Esophagus mucosa (tissue), 1 donor: ENCODE results near the gene UNC50. TPM values are rescaled to one million over a fixed set of nuclear protein-coding genes. Genes with fewer than 3 reads are reported as not detected.
A peak's percentile ranks its signal among the peaks of the same experiment; 100 is the strongest.
"Not testable (repeated sequence)": the region's sequence is repeated elsewhere in the genome, so short reads cannot be mapped to it uniquely, and the experiment has no call there.

Source experiments
- ATAC-seq: fragments of 200-7000 bp; cut with Tn5 transposase; one replicate; pipeline ENCODE4 v1.9.1; 2020
- total RNA-seq: library from RNA; stranded (reverse); gene quantifications from one replicate; pipeline ENCODE4 v1.2.4, GENCODE V29; 2023
- donor health status: DM: yes; HTN: yes; CAD: no.

UNC50 gene
- total RNA-seq, 1 donor from 2014 or later, result 22.6 TPM

DNA sequence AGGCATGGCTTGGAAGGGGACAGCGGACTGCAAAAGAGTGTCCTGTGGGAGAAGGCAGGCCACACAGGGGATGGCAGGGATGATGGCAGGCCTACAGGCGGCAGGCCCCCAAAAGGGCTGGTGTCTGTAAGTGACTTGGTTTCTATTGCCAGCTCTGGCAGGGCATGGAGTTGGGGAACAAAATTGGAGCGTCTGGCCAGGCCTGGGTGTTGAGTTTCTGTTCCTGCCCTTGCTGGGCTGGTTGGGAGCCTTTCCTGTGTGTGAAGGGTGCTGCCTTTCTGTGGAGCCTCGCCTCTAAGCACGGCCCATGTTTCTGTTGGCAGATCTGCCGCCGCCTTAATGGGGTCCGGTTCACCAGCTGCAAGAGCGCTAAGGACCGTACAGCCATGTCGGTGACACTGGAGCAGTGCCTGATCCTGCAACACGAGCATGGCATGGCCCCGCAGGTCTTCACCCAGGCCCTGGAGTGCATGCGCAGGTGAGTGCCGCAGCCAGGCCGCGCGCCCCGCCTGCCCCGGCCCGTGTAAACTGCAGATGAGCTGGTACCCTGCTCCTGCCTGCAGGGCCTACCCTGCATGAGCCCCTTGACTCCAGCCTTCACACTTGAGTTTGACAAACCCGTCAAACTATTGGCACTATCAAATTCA is 31.6 kb upstream of the UNC50 start:
- ATAC-seq, result no peak

DNA sequence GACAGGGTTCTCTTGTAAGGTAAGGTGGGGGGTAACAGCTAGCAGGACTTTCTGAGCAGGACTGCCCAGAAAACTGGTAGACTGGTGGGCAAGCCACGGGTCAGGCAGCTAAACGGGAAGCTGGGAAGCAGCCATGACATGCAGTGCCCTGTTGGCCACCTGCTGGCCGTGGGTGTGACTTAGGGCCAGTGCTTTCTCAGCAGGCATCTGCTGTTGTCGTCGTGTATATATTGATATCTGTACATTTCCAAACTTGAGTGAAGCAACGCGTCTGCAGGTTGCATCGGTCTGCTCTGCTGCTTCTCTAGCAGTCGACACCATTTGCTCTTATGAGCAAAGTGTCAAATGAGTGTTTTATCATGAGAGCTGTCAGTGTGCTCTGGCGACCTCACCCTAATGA is 31.1 kb upstream of the UNC50 start:
- ATAC-seq, result no peak

DNA sequence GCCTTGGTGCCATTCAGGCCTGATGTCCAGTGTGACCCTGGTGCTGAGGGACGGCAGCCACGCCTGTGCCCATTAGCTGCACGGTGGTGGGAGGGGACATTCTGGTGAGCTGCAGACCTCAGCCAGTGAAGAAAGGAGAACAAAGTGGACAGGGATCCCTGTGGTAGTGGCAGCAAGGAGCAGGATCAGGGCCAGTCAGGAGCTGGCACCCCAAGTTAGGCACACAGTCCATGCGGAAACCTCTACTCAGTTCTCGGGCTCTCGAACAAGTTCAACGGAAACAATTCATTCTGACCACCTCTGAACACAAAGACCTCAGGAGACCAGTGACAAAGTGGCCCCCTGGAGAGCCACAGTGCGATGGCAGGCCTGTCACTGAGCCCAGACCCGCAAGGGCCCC is 30.2 kb upstream of the UNC50 start:
- ATAC-seq, result no peak

DNA sequence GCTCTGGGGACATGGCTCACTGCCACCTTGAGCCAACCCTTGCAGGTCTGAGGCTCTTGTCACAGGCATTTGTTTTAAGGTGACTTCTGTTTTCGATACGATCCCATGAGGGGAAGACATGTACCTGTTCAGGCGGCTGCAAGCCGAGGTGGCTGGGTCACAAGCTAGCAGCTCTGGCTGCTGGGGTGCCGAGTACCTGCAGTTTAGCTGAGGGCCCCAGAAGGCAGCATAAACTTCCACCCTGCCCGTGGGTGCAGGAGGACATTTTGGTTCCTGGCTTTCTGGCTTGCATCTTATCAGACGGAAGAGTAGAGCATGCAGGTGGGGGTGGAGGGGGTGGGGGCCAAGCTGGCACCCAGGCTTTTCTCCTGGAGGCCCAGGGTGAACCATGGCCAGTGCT is 28.5 kb upstream of the UNC50 start:
- no peak for ATAC-seq

DNA sequence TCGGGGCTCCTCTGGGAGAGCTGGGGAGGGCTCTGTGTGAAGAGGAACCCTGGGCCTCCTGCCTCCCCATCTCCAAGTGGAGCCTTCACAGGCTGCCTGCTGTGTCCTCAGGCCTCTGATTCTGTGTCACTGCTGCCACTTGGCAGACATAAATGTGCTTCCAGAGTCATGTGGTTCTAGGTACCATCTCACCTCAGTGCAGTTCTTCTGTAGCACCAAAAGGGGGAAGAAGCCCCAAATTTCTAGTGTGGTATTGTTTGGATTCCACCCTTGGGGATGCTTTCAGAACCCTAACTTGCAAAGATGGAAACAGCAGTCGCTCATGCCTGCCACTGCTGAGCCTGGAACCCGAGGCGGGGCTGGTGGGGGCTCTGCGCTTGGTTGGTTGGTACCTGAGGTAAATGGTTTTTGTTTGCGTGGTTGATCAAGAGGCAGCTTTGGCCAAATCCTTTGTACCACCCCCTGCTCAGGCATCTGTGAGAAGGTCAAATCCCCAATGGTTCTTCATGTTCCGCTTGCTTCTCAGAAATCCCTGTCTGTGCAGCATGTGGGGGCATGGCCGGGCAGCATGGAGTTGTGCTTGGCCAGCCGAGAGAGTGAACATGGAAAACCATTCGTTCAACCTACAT is 27.6 kb upstream of the UNC50 start:
- no peak for ATAC-seq

DNA sequence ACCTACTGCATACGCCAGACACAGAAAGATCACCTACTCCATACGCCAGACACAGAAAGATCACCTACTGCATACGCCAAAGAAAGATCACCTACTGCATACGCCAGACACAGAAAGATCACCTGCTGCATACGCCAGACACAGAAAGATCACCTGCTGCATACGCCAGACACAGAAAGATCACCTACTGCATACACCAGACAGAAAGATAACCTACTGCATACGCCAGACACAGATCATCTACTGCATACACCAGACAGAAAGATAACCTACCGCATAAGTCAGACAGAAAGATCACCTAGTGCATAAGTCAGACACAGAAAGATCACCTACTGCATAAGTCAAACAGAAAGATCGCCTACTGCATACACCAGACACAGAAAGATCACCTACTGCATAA is 25.9 kb upstream of the UNC50 start:
- no peak for ATAC-seq

DNA sequence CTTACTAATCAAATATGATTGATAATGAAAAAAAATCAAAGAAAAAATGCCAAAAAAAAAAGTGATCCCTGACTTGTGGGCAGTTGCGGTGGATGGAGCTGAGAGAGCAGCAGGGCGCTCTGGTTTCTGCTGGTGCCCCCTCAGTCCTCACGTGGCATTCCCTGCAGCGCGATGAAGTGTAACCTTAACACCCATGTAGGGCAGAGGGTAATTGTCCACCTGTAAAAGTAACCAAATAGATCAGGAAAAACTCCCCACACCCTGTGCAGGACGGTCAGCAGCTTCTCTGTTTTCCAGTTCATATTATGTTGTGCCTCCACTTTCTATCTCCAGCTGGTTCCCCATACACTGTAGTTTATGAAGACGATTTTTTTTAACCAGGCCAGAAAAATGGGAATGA is 25.1 kb upstream of the UNC50 start:
- ATAC-seq, result no peak

DNA sequence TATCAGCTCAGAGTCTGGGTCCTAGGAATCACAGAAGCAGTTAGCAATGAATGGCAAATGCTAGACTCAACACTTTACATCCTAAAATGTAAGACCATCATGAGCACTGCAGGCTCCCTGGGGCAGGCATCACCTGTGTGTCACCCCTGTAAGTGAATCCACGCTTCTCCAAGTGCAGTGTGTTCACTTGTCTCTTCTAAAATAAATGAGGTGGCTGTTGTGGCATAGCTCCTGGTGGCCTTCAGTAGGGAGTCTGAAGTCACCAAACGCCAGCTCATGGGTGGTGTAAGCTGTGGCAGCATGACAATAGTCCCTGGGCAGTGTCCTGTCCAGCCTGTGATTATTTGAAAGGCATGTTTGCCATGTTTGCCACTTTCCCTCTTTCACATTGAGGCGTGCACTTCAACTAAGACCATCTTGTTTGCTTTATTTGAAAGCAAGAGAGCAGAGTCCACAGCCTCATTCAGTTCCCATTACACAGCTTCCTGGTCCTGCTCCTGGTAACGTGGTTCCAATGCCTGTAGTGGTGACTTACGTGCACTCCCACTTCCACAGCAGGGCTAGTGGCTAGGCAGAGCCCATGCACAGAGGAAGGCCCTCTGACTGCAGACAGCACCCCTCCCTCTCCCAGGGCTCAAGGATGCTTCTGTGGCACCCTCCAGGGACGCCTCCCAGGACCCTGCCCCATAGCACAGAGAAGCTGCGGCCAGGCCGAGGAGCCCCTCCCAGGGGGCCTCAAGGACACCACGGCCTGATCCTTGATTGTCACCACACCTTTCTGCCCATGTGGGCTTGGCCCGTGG is 24.4 kb upstream of the UNC50 start:
- ATAC-seq, result no peak

DNA sequence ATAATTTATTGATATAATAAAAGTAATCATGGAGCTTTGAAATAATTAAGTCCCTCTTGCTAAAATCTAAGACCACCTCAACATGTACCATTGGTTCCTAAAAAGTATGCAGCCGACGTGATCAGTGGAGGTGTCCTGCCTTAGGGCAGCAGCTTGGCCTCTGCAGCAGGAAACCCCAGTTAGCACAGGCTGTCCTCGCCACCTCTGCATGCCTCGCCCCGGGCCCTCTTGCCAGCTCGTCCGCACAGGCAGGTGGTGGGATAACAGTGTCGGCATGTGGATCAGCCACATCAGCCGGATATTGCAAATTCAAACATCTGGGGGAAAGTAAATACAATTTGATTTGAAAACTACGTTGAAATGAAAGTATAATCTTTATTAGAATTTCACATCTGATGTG is 23.0 kb upstream of the UNC50 start:
- ATAC-seq, result no peak

DNA sequence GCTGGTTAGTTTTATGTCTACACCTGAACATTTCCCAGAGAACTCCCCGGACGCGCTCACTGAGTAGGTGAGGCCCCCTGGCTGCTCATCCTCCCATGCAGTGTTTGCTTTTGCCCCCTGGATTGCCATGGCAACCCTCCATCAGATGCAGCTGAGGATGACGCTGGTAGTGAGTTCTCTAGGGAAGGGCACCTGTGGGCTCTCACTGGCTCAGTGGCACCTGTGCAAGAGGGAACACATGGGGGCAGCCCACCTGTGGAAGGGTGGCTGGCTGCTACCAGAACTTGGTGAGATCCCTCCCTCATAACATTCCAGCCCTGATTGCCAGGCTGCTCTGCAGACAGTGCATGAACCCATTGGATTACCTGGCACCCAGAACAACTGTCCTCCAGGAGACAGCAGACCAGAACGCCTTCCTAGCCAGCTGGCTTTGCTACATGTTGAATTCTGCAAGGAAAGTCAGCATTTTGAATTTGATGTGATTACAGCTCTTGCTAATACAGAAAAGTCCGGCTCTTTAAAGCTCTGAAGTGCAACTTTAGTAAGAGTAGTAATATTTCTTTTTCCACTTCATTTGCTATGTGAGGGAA is 21.7 kb upstream of the UNC50 start:
- no peak for ATAC-seq

DNA sequence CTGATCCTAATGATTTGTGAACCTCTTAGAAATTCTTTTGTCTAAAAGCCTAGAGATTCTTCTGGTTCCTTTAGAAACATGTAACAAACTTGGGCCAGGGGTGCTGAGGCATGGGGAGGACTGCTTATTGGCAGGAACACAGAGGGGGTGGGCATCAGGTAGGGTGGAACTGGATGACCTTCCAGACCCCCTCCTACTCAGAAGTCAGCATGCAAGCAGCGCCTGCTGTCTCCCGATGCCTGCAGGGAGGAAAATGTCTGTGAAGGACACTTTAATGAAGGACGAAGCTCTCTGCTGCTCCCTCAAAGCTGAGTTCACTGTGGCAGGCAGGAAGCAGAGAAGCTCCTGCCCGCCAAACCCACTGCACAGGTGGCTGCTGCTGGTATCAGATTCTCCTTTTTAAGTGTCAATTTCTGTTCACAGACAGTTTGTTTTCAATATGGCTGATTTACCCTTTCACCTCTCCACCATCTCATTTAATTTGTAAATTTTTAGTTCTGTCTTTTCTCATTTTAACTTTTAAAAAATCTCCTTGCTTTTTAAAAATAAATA is 19.4 kb upstream of the UNC50 start:
- no peak for ATAC-seq

DNA sequence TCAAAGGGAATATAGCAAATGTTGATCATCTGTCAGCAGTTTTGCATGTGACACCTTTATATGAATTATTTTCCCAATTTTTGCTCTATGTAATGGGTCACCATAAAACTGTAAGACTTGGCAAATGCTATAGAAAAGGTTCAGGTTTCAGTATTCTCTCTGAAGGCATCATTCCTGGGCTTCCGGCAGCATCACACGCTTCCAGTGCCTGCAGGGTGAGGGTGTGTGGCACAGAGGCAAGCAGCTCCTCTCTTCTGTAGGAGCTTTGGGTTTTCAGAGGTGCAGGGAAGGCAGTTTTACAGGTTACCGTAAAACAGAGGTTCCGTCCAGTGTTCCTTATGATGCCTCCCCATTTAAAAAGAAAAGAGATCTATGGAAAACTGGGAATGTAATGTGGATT is 18.9 kb upstream of the UNC50 start:
- ATAC-seq, result no peak

DNA sequence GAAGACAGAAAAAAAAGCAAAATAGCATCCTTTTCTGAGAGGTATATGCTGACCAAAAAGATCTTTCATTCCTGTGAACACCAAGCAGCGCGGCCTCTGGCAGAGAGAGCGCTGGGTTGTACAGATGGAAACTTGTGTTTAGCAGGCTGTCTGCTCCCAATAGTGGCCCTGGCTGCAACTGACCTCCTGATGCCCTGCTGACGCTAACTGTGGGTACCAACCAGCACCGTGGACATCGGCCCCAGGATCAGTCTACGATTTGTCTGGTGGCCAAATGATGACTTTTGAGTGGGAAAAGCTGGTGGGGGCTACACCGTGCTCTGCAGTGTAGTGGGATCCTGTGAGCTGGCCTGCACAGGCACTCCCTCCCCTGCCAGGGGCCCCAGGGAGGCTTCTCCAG is 15.8 kb upstream of the UNC50 start:
- peak; percentile 31 for ATAC-seq

DNA sequence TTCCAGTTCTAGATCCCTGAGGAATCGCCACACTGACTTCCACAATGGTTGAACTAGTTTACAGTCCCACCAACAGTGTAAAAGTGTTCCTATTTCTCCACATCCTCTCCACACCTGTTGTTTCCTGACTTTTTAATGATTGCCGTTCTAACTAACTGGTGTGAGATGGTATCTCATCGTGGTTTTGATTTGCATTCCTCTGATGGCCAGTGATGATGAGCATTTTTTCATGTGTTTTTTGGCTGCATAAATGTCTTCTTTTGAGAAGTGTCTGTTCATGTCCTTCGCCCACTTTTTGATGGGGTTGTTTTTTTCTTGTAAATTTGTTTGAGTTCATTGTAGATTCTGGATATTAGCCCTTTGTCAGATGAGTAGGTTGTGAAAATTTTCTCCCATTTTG is 13.7 kb upstream of the UNC50 start:
- ATAC-seq, result not testable (repeated sequence)

DNA sequence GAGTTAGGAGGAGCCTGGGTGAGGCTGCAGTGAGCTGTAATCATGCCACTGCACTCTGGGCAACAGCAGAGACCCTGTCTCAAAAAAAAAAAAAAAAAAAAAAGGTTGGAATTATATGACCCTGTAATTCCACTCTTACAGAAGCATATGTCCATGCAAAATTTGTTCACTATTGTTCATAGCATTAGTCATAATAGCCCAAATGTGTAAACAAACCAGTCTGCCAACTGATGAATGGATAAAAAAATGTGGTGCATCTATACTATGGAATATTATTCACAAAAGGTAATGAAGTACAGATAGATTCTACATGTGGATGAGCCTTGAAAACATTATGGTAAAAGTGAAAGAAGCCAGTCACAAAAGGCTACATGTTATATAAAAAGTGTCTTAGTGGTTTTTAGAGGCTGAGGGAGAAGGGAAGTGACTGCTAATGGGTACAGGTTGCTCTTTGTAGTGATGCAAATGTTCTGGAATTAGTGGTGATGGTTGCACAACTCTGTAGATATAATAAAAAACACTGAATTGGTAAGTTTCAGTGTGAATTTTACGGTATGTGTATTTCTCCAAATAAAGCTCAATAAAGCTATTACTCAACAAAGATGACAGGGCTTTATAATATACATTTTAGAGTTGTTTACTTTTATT is 9.5 kb upstream of the UNC50 start:
- peak; percentile 55 for ATAC-seq

DNA sequence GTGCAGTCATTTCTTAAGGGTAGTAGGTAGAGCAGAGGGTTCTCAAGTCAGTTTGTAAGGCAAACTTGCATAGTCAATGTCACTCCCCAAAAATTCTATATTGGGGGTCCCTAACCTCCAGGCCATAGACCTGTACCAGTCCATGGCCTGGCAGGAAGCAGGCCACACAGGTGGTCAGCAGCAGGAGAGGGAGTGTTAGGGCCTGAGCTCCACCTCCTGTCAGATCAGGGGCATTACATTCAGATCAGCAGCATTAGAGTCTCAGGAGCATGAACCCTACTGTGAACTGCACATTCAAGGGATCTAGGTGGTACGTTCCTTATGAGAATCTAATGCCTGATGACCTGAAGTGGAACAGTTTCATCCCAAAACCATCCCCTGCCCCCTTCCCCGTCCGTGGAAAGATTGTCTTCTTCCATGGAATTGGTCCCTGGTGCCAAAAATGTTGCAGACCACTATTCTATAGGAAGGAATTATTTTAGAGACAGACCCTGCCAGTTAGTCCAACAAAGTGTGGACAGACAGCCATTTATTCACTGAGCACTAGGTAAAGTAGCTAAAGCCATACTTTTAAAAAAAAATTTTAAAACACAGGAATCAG is 6.8 kb upstream of the UNC50 start:
- peak; percentile 69 for ATAC-seq

DNA sequence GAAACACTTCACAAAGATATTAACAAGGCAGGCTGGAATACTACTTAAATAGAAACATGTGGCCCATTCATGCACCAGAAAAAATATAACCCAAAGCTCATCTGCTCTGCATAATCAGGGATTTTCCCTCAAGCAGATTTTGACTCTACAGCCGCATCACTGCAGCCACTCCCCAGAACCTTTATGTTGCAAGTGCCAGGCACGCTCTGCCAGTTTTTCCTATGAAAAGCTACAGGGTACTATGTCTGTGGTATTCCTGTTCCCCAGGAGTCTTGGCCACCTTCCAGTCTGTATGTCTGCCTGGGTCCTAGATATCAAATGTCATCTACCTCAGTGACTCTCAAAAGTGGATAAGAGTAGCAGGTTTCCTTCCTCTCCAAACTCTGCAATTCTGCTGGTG is 3.8 kb upstream of the UNC50 start:
- ATAC-seq, result no peak

DNA sequence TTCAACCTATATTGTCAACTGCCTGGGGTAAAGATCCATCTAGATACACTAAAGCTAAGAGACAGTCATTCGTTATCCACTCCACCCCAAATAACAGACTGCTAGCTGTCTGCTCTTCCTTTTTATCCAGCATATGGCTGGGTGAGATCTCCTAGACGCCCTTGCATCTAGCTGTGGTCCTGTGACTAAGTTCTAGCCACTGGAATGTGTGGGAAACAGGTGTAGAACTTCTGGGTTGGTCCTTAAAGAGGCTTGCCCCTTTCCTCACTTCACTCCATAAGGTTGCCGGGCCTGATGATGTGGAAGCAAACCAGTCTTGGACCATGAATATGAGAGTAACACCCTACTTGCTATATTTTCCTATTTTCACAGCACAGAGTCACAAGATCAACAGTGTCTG is 3.3 kb upstream of the UNC50 start:
- ATAC-seq, result no peak

DNA sequence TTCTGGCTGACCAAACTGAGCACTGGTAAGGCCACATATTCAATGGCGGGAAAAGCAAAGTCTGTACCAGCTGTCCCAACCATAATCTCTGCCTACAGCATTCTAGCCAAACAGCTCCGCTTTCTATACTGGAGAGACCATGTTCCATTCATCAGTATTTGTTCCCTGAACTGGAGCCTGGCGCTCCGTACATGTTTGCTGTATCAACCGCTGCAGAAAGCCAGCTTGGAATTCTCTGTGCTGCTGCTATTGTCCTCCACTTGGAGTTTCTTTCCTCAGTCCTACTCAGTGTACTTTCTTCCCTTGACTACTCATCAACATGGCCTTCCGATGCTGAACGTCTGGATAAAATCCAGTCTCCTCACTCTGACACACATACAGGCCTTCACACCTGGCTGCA is 2.0 kb upstream of the UNC50 start:
- no peak for ATAC-seq

DNA sequence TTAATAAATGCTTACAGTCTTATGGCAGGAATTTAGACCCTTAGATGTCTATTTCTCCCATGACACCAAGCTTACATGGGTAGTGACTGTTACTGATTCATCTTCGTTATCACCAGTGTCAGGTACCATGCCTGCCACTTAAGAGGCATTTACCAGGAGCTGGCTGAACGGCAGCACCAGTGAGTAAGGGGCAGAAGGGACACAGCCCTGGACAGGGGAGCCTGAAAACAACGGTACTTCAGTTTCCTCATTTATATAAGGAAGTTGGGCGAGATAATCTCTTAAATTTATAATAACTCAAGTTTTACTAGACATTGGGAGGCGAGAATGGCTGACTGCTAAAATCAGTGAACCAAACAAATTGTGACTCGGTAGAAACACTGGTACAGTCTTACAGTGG is 1.3 kb upstream of the UNC50 start:
- no peak for ATAC-seq

DNA sequence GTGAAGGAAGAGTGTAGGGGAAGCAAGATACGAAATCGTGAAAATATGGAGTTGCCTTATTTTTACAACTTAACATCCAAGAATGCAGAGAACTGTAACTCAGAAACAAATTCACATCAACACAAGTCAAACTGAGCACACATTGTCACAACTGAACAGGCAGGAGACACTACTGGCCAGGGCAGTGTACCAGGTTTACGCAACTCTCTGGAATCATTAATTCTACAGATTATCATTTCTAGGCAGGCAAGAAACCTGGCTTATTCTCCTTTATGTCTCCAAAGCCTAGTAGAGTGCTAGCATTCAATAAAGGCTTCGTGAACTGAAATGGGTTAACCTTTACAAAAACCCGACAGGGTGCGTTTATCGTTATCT is 661 bp upstream of the UNC50 start:
- peak; percentile 28 for ATAC-seq

DNA sequence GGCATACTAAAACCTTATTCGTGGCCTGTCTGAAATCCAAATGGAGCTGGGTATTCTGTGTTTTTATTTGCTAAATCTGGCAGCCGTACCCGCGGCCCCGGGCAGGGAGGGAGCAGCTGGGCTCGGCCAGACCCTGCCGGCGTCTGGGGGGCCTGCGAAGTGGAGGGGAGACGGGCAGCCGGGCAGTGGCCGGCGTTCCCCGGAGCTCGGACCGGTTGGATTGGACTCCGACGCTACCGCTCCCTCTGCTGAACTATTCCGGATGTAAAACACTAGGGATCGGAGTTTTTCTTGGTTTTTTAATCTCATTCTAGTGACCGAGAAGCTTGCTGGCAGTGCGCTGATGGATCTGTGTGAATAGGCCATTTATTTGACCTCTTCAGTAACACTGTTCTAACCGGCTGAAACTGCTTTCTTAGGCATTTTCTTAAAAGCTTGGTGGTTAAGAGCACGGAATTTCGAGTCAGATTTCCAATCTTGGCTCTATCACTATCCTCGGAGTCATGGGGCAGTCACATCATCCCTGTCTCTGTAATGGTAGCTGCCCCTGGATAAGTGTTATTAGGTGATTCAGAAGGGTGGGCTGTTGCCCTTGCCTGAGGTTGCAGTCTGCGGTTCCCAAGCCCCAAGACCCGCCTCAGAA is 694 bp downstream of the UNC50 start:
- ATAC-seq, result peak; percentile 33
